DMS114 treated with DMSO at 0.1 percent for 48 hours (cell line): ENCODE measurements around the gene LSM2.

ENCODE experiments used
- DNase-seq: peaks from one replicate; lab custom pipeline; 2025; ENCODE audit not compliant: unreplicated experiment; lab: John Stamatoyannopoulos, UW

LSM2 gene

DNA sequence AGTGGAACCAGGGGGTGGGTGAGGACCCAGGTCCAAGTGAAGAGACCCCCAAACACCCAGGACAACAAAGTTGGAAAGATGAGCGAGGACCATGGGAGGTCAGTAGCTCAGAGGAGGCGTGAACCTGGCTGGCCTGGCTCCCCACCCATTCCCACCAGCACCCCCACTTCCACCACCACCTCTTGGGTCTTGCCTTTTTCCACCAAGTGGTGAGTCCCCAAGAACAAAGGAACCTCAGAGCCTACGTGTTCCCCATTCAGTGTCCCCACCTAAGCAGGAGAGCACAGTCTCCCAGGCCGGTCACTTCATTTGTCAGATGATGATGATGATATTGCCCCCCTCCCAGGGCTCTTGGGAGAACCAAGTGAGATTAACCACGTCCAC is 29.1 kb downstream of the LSM2 start:
- DNase-seq = no peak

GRCh38 chr6:31776989-31777666 is 29.6 kb downstream of the LSM2 start, which contains the start of gene VWA7:
Gene VWA7 (minus strand): TSS chr6:31777328. CDS start chr6:31776779, 549 bp downstream.
- DNase-seq = no peak

DNA sequence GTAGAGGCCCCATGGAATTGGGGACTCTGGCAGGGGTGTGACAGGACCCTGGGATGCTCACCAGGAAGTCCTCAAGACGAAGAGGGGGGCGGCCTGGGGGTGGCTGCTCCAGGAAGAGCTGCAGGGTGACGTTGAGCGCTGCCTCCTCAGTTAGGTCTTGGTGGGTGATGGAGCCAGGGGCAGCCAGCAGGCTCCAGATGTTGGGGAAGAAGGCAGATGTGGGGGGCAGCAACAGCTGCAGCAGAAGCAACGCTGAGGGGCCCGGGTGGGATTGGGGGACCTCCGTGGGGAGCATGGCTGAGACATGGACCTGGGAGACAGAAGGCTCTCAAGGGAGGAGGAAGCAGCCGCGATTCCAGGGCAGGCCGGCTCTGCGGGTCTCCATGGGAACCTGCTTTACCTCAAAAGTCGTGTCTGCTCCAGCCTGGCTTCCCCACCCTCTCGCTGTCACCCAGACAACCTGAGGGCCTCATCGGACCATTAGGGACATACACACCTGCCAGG is 30.2 kb downstream of the LSM2 start:
- no peak for DNase-seq

- DNase-seq = no peak
These were observed 30.9 kb downstream of the LSM2 start for GRCh38 chr6:31775633-31776484.

- DNase-seq = no peak
These were observed 31.6 kb downstream of the LSM2 start for GRCh38 chr6:31775184-31775583.

GRCh38 chr6:31771992-31772358 is 34.8 kb downstream of the LSM2 start:
- DNase-seq = no peak

- no peak for DNase-seq
These were observed 35.9 kb downstream of the LSM2 start for GRCh38 chr6:31770860-31771259.

GRCh38 chr6:31769684-31770371 is 36.9 kb downstream of the LSM2 start:
- DNase-seq = peak; percentile 56

DNA sequence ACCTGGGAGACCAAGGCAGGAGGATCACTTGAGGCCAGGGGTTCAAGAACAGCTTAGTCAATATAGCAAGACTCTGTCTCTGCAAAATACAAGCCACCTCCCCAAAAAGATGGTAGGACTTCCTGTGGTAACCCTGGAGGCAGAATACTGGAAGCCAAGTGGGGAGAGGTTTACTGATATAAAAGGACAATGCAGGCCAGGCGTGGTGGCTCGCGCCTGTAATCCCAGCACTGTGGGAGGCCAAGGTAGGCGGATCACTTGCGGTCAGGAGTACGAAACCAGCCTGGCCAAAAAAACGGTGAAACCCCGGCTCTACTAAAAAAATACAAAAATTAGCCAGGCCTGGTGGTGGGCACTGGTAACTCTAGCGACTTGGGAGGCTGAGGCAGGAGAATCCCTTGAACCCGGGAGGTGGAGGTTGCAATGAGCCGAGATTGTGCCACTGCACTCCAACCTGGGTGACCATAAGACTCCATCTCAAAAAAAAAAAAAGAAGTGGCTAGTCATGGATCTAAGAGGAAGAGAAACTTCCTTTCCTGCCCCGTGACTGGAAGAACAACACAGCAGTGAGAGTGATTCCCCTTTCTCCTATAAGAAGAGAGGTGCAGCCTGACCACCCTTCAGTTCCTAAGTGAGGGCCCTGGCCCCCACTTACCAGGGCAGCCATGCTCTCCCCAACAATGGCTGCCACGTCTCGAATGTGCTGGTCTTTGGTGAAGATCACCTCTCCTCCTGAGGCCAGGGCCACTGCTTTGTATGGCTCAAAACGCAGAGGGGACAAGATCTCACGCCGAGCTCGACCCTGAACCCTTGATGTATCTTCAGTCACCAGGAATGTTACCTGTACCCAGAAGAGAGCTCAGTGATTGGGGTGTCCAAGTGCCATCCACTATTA is 38.2 kb downstream of the LSM2 start:
- DNase-seq = no peak

DNA sequence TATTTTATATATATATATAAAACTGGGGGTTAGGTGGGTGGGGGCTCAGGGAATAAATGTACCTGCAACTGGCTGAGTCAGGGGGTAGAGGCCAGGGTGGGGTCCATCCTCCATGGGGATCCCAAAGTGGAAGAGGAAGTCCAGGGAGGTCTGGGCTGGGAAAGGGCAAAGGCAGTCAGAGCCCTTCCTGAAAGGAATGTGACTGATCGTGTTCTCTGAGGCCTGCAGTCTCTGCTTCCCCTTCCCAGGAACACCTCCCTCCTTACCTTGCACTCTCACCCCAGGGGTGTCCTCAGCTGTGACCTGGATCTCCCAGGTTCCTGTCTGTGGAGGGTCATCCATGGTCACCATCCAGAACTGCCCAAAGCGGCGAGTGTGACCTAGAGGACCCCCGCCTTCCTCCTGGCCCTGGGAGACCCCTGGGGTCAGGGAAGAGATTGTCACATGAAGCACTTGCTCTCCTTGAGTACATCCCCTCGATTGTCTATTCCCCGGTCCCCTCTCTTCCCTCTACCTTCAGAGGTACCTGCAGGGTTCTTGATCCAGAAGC is 39.6 kb downstream of the LSM2 start:
- no peak for DNase-seq

- no peak for DNase-seq
These were observed 40.6 kb downstream of the LSM2 start for GRCh38 chr6:31765910-31766794.

- no peak for DNase-seq
These were observed 41.2 kb downstream of the LSM2 start for GRCh38 chr6:31765559-31765909.

GRCh38 chr6:31764198-31764597 is 42.6 kb downstream of the LSM2 start:
- DNase-seq = no peak

- no peak for DNase-seq
These were observed 43.2 kb downstream of the LSM2 start for GRCh38 chr6:31763619-31763940.

- DNase-seq = no peak
These were observed 43.7 kb downstream of the LSM2 start for GRCh38 chr6:31762878-31763618.

GRCh38 chr6:31762356-31762755 is 44.4 kb downstream of the LSM2 start, which contains the start of gene SAPCD1:
Gene SAPCD1 (plus strand): TSS chr6:31762656. CDS start chr6:31763055, 399 bp downstream.
- no peak for DNase-seq

GRCh38 chr6:31761343-31761742 is 45.4 kb downstream of the LSM2 start:
- DNase-seq = no peak

GRCh38 chr6:31760790-31761189 is 46.0 kb downstream of the LSM2 start:
- no peak for DNase-seq

- DNase-seq = no peak
These were observed 48.5 kb downstream of the LSM2 start for GRCh38 chr6:31758281-31758680.
